Activated gamma-delta T cell (primary cell): ENCODE data around the gene GPR158.

Experiments used
- DNase-seq: peaks from one replicate; lab custom pipeline; 2025; lab: John Stamatoyannopoulos, UW

The GPR158 gene

DNA sequence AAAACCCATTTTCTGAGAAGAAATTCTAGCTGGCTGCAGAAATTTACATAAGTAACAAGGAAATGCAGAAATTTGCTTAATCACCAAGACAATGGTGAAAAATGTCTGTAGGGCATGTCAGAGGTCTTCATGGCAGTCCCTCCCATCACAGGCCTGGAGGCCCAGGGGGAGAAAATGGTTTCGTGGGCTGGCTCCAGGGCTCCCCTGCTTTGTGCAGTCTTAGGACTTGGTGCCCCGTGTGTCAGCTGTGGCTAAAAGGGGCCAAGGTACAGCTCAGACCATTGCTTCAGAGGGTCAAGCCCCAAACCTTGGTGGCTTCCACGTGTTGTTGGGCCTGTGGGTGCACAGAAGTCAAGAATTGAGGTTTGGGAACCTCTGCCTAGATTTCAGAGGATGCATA, 215.9 kb downstream of the GPR158 start:
- no peak for DNase-seq

DNA sequence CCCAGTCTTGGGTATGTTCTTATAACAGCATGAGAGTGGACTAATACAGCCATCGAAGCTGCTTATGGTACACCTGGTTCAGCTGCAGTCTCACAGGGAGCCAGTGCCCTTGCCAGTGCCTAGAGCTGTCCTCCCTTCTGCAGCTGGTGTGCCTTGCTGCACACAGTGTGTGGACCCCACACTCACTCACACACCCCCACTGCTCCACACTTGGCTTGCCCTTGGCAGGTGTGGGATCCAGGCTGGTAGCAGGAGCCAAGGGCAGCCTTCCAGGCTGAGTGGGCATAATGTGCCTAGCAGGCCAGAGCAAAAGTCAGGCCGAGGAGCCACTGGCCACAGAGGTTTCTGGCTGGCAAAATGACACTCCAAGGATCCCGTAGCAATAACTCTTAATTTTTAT, 217.3 kb downstream of the GPR158 start:
- DNase-seq = no peak

DNA sequence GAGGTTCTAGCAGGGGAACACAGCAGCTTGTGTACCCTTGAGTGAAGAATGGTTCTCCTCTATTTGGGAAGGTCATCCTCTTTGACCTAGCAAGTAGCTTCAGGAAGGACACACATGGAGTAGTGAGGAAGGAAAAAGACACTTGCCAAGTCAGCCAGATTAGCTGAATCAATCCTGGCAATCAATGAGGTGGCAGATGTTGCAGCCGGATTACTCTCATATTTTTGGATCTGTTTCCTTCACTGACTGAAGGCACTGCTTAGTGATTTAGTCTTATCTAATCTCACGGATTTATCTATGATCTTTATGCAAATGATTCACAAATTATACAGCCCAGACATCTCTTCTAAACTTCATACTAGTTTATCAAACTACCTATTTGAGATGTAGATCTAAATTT, 218.8 kb downstream of the GPR158 start:
- no peak for DNase-seq

DNA sequence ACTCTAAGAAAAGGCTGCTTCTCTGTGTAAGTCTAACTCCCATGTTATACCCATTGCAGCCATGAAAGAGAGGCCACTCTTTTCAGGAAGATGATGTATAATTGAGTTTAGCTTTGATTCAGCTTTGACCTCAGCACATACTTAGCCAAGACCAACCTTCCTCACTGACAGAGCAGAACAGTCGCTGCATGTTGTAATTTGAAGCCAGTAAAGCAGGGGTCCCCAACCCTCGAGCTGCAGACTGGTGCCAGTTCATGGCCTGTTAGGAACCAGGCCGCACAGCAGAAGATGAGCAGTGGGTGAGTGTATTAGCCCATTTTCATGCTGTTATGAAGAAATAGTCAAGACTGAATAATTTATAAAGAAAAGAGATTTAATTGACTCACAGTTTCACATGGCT, 223.9 kb downstream of the GPR158 start:
- no peak for DNase-seq

DNA sequence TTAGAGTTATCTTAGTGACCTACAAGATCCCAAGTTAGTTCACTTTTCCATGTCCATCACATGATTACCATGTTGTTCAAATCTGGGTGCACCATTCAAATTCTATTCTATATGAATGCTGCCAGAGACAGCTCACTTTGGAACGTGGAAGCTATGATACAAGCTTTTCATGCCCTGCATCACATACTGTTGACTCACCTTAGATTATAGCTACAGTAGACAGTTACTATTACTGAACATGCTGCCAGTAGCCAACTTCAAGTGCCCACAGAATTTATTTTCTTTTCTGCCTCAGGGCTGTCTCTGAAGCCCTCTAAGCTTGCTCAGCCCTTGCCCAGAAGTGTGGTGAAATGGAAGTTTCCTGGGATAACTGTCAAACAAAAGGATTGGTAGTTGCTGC, 231.1 kb downstream of the GPR158 start:
- DNase-seq = no peak

DNA sequence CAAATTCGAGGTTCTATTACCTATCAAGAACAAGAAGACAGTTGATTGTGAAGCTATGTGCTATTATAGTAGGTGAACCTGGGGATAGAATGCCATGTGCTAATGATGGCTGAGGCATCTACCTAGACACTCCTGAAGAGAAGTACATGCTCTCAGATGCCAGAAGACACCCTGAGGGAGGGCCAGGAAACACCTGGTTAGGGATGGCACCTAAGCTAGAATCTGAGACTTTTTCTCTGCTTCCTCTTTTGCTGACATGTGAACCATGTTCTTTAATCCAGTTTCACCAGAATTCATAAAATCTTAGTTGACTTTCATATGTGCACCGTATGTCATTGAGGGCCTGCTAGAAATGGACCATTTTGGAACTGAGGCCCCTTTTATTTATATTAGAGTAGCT, 242.8 kb downstream of the GPR158 start:
- no peak for DNase-seq

DNA sequence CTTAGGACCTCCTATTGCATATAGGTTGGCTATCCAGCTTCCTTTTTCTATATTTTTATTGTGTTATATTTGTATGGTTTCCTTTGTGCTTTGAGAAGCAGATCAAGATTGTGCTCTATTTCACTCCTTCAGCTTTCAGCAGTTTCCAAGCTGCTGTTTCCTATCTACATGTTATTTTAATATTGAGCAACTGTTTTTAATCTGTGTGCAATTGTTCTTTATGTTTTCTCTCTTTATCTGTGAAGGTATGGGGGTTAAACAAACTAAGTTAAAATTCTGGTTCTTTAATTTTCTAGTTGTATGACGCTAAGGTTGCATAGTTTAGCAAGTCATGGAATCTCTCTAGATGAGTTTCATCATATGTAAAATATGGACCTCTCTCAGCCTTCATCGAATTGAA, 251.0 kb downstream of the GPR158 start:
- no peak for DNase-seq

DNA sequence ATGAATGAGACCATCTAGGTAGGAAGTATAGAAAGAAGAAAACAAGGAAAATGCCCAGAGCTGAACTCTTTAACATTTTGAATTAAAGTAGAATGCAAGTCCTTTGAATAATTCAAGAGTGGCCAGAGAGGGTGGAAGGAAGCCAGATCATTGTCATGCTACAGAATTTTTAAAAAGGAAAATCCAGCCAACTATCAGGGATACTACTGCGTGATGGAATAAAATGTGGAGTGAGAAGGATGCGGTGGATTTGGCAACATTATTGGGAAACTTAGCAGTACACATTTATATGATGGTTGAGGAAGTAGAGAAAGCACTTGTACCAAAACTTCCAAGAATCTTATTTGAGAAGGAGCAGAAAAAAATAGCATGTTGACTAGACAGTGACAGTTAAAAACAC, 261.6 kb downstream of the GPR158 start:
- DNase-seq = no peak

DNA sequence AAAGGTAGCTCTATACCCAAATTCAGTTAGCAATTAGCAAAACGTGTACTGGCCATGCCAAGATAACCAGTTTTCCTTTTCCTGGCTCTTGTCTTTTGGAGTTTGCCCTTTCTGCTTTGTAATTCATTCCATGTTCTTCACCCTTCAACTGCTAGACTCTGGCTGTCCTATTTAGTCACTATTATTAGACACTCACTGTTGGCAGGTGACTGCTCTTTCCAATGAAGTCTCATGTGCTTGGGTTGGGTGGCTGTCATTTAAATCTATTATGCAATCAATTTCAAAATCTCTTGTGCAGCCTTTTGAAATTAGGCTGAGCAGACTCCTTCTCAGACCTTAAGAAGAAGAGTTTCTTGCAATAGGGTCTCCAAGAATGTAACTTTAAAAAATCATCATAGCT, 266.5 kb downstream of the GPR158 start:
- DNase-seq = no peak

DNA sequence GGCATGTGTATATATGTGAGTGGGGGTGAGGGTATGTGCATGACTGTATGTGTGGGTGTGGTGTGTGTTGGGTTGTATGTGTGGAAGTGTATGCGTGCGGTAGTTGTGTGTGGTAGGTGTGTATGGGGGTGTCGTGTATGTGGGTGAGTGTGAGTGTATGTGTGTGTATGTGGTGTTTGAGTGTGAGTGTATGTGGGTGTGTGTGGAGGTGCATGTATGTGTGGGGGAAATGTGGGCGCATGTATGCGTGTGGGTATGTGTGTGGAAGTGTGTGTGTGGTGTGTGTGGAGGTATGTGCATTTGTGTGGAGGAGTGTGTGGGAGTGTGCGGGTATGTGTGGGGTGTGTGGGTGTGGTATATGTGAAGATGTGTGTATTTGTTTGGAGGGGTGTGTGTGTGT, 269.5 kb downstream of the GPR158 start:
- no peak for DNase-seq

DNA sequence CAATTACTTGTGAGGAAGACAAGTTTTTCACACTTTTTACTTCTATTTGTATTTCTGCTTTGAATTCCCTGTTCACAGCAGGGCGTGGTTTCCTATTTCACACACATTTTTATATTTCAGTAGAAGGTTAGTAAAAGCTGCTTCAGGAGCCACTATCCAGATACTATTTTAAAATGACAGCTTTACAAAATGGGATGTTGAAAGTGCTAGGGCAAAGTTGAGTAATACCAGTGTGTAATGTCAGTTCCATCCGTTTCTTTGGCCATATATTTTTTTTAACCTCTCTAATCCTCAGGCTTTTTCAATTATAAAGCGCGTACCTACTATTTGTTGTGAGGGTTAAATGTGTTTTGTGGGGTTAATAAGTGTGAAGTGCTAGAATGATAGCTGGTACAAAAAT, 276.6 kb downstream of the GPR158 start:
- no peak for DNase-seq

DNA sequence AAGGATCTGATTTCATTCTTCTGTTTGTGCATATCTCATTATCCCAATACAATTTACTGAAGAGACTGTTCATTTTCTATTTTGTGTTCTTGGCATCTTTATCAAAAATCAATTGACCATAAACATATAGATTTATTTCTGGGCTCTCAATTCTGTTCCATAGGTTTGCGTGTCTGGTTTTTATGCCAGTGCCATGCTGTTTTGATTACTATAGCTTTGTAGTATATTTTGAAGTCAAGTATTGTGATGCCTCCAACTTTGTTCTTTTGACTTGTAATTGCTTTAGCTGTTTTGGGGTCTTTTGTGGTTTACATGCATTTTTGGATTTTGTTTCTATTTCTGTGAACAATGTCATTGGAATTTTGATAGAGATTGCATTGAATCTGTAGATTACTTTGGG, 278.8 kb downstream of the GPR158 start:
- no peak for DNase-seq

DNA sequence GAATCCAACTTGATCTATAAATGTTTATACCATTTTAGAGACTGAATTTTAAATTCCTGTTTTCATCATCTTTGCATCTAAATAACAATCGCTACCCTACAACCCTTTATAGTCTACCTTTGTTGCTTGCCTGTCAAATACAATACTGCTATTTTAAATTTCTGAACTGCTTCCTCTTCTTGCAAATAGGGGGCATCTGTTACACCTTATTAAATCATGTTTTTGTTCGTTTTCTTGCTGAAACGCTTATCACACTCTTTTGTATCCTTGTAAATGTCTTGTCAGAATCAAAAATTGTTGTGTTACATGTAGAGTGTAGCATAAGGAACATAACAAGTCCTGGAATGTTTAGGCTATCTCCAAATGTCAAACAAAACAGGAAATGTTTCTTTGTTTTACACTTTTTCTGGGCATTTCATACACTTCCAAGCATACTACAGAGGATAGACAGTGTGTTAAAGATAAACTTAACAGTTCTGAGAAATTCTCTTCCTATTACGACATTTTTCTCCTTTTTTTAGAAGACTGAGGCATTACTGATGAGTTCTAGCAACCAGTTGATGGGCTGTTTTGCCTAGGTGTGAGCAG, 281.3 kb downstream of the GPR158 start:
- DNase-seq = no peak

DNA sequence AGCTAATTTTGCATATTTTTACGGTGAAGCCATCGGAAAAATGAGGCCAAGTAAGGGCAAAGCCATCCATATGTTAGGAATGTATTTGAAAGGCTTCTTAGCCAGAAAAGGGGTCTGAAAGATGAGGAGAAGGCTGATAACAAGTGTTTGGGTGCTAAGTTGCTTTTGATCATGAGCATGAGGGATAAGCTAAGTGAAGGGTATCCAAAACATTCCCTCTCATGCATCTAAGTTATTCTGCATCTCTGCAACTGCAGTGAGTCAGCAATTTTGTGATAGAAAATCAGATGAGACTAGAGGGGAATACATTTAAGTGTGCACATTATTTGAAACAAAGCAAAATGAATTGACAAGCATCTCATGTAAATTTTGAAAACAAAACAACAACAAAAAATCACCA, 282.8 kb downstream of the GPR158 start:
- no peak for DNase-seq

DNA sequence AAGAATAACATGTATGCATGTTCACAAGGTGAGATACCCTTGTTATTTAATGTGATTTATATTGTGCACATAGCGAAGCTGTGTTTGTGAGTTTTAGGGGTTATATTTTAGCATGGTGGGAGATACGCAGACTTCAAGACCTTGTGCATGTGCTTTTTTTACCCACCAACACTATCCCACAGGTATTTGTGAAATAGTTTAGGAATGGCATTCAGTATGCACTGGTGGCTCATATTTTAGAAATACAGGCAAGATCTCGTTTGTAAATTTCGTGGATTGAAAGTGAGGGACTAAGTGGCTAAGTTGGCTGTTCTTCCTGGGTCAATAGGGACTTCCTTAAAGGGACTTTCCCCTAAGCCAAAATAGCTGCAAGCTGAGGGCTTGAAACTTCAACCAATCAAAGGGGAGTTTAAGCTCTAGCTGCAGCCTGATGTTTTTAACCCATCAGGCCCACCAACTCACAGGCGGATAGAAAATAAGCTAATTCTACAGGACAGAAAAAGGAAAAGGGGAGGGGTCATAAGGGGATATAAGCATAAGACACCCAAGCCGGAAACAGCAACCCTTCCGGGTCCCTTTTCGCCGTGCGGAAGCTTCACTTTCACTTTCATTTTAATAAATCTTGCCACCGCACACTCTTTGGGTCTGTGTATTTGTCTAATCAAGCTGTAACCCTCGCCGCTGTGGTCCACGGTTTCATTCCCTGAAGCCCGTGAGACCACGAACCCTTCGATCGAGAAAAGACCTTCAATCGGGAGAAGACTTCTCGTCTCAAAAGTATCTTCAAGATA, 291.0 kb downstream of the GPR158 start:
- DNase-seq = no peak

DNA sequence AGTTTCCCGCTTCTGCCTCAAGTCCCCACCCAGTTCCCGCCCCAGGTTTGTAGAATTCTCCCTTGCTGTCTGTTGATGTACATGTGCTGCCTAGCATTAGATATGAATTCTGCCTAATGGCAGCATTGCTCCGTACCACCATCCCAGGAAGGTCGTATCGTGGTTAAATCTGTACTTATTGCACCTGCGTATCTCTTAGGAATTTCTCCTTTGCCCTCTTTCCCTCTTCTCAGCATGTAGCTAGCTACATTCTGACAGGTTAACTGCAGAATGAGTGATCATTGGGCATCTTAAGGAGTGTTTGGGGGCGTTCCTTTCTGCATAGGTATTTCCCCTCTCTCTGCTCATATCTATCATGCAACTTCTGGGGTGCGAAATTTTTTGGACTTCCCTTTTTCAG, 293.1 kb downstream of the GPR158 start:
- DNase-seq = no peak

DNA sequence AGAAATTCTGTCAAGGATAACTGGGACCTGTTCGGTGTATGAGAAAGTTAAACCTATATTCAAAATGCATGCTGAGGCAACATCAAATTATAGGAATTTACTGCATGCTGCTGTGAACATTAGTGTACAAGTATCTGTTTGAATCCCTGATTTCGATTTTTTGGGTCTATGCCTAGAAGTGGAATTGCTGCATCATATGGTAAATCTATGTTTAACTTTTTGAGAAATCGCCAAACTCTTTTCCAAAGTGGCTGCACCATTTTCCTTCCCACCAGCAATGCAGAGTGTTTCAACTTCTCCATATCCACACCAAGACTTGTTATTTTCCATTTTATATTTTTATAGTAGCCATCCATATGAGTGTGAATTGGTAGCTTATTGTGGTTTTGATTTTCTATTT, 306.7 kb downstream of the GPR158 start:
- DNase-seq = no peak

DNA sequence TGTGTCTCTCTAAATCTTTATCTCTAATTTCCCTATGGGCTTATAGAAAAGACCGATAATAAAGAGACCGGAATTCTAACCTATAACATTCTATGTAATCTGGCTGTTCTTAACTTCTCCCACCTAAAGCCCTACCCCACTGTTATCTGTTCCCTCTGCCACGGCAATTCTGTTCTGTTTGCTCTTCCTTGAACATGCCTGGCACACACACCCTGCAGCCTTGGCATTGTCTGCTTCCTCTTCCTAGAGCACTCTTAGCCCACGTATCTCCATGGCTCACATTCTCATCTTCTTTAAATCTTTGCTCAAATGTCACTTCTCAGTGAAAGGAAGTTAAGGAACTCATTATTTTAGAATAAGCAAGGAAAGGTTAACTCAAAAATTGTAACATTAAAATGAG, 309.2 kb downstream of the GPR158 start:
- no peak for DNase-seq

DNA sequence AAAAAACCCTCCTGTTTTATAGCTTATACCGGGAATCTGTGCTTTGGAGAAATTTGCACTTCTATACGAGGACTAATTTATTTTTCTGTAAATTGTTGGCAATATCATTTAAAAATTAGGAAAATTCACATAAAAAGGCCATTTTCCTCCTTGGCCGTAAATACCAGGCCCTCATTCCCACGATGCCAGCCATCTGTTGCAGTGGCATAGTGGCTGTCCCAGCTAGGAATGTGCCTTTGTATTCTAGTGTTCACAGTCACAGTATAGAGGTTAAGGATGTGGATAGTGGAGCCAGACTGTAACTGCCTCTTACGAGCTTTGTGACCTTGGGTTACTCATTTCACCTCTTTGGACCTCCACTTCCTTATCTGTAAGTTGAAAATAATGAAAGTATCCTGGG, 312.5 kb downstream of the GPR158 start:
- no peak for DNase-seq

DNA sequence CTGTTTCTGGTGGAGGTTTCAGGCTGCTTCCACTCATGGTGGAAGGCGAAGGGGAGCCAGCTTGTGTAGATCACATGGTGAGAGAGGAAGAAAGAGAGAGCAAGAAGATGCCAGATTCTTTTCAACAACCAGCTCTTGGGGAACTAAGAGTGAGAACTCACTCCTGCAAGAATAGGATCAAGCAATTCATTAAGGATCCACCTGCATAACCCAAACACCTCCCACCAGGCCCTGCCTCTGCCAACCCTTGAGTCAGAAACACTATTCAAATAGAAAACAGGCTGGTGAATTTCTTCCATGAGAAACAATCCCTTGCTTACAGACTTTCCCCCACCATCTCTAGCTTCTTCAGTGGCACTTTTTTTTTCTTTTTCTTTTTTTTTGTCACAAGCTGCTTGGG, 317.2 kb downstream of the GPR158 start:
- no peak for DNase-seq

DNA sequence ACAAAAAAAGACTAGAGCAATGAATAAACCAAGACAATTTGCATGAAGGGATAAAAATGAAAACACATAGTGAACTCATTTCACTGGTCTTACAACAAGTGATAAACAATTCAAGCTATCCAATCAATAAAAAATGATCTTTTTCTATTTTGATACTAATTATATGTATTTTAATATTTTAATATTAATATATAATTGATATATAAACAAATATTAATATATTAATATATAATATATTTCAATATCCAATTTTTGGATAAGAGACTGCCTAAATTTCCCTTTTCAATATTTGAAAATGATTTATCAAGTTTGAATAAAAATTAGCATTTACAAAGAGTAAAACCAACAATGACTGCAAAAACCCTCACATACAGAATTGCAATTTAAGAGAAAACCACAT, 317.9 kb downstream of the GPR158 start:
- no peak for DNase-seq

DNA sequence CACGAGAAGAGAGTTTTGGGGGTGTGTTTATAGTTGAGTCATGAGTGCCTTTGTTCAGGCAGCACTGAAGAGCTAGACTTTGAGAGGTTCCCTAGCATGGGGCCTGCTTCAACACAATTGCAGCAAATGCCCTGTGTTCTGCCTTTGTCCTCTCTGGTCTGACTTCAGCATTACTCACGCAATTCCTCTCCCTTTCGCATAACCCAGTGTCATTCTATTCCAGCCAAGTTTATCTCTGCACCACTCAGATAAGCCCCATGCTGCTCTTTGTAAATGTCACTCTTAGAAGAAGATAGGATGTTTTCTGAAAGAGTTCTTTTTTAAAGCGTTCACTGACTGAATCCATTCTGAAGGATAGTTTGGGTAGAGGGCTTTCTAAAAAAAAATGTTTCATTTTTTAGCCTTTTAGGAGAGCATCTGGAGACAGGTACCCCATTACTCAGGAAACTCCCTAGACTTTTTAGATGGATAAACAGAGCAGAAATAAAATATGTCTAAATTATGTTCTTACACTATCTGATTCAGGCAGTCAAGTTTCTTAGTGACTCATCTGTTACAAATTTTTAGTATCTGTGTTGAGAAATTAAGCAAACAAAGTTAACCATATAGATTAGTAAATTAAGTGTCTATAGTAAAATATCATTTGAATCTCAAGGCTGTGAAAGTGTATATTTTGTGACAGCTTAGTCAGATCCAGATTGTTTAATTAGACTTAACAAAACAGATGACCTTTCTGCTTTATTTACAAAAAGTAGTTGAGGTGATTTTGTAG, 318.5 kb downstream of the GPR158 start:
- no peak for DNase-seq

DNA sequence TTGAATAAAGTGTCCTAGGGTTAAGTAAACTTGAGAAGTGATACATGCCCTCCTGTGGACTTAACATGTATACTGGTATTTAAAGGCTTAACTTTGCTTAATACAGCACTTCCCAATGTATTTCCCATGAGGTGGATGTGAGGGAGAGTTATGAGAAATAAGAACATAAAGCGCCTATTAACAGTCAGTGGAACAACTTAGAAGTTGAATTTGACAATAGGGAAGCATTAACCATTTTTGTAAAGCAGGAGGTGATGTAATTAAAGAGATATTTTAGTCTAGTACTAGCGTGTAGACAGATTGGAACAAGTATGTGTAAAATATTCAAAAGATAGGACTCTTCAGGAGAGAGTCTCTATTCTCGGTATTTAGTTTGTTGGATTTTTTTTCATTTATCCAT, 322.4 kb downstream of the GPR158 start:
- no peak for DNase-seq
